Activated CD4-positive, alpha-beta T cell treated with anti-CD3 and anti-CD28 coated beads, Interleukin-2, amount 50 U/mL, for 48 hours (primary cell): ENCODE results near the gene F2RL3.

Source experiments
- DNase-seq, 2 experiments: peaks; one replicate each; pipeline ENCODE4 v3.0.0-alpha.2; 2020

F2RL3 gene

GRCh38 chr19:16875584-16876555 is 12.9 kb upstream of the F2RL3 start:
- no peak for DNase-seq

- no peak for DNase-seq
Measured at GRCh38 chr19:16876904-16877361, 11.9 kb upstream of the F2RL3 start.

DNA sequence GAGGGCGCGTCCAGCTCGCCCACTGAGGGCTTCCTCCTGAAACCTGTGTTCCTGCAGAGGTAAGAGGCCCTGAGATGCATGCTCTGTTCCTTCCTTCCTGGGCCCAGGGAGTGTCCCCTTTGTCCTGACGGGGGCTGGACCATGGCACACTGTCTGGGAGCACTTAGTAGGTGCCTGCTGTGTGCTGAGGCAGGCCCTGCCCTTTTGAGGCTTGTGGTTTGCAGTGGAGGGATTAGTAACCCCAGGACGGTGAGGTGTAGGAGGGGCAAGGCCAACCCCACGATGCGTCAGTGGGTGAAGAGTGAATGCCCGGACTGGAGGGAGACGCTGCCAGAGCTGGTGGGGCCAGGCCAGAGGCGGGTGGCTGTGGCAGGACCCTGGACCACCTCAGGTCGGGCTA is 11.2 kb upstream of the F2RL3 start:
- DNase-seq, result no peak

DNA sequence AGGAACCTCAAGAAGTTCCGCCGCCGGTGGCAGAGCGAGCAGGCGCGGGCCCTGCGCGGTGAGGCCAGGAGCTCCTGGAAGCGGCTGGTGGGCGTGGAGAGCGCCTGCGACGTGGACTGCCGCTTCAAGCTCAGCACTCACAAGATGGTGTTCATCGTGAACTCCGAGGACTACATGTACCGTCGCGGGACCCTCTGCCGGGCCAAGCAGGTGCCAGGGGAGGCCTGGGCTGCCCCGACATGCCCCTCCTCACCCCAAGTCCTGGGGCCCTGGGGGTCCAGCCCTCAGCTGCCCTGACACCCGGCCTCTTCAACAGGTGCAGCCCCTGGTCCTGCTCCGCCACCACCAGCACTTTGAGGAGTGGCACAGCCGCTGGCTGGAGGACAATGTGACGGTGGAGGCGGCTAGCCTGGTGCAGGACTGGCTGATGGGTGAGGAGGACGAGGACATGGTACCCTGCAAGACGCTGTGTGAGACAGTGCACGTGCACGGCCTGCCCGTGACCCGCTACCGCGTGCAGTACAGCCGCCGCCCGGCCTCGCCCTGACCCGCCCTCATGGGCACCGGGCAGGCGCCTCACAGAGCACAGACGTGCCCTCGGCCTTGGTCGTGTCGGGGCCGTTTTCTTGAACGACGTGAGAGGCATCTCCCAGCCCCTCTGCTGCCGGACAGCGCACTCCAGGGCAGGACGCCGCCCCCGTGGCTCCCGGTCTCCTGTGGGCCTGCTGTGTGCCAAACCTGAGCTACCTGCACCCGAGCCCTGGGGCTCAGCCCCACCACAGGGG is 10.4 kb upstream of the F2RL3 start:
- DNase-seq, result no peak

- no peak for DNase-seq
Measured at GRCh38 chr19:16880884-16881554, 7.8 kb upstream of the F2RL3 start.

- no peak for DNase-seq
Measured at GRCh38 chr19:16882146-16882545, 6.7 kb upstream of the F2RL3 start.

DNA sequence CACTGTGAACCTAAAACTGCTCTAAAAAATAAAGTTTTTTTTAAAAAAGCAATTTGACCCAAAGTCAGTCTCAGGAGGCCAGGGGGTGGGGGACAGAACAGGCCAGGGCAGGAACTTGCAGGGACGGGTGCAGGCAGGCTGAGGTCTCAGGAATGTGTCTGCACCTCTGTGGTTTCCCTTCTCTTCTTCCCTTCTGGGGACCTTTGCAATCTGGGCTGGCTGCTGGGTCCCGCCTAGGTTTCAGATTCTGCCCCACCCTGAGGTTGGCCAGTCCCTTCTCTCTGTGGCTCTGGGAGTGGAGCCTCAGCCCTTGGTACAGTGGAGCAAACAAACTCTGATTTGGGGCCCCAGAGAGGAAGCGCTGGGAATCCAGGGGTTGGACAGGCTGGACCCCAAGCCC is 5.3 kb upstream of the F2RL3 start:
- DNase-seq, result no peak

DNA sequence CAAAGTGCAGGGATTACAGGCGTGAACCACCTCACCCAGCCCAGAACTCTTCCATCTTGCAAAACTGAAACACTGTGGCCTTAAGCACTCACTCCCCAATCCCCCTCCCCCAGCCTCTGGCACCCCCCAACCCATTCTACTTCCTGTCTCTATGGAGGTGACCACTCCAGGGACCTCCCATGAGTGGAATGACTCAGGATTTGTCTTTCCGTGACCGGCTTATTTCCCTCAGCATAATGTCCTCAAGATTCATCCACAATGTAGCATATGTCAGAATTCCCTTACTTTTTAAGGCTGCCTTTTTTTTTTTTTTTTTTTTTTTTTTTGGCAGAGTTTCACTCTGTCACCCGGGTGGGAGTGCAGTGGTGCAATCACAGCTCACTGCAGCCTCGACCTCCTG is 3.6 kb upstream of the F2RL3 start:
- no peak for DNase-seq

DNA sequence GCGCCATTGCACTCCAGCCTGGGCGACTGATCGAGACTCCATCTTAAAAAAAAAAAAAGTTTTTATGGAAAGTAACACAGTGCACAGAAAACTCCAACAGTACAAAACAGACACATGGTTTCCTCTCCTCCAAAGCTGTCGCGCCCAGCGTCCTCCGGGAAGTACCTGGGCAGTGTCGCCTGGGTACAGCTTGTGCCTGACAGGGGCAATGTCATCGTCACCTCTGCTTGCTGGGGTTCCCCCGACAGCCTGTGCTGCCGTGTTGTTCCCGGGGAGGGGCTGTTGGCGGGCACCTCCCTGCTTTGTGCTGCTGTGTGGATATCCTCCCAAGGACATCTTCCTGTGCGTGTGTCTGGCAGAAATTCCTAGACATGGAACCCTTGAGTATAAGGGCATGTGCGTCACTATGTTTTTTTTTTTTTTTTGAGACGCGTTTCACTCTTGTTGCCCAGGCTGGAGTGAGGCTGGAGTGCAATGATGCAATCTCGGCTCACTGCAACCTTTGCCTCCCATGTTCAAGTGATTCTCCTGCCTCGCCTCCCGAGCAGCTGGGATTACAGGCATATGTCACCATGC is 2.4 kb upstream of the F2RL3 start:
- DNase-seq, result no peak

DNA sequence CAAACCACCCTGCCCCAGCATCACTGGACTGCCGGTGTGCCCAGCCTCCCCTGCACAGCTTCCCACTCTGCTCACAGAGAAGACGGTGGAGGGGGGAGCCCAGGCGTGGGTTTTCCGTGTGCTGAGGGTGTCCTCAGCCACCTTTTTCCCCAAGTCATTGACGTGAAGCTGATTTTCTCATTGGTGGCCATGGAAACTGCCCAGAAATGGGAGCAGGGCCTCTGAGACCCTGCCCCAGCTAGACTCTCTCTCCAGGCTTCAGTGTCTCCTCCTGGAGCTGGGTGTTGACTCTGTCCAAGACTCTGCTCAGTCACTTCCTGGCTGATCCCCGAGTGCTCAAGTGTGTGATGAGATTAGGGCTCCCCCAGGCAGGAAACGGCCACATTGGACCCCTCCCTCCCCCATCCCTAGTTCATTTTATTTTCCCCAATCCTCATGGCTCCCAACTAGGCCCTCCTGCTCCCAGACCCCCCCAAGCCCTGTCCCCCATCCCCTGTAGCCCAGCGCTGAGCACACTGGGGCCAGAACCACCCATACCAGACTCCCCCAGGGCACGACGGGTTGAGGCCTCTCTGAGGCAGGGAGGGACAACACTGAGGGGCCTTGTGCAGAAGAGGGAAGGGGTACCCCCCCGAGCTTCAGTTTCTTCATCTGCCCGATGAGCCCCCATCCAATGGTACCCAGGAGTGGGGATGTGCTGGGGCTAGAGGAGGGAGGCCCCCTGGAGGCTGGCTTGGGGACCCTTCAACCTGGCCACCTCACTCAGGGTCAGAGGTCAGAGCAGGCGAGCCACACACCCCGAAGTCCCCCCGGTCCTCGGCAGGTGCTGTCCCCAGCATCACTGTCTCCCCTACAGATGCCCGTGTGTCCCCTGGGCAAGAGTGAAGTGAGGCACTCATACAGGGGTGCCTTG is 1.2 kb upstream of the F2RL3 start:
- no peak for DNase-seq

DNA sequence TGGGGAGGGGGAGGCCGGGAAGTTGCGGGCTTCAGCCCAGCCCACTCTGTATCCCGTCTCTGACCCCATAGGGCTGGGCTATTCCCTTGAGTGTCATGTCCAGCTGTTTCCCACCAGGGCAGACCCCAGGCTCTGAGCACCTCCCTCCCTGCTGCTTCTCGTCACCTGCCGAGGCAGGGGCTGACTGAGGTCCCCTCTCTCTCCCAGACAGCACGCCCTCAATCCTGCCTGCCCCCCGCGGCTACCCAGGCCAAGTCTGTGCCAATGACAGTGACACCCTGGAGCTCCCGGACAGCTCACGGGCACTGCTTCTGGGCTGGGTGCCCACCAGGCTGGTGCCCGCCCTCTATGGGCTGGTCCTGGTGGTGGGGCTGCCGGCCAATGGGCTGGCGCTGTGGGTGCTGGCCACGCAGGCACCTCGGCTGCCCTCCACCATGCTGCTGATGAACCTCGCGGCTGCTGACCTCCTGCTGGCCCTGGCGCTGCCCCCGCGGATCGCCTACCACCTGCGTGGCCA is 625 bp downstream of the F2RL3 start:
- DNase-seq, result no peak

GRCh38 chr19:16889883-16890460 is 1.2 kb downstream of the F2RL3 start:
- no peak for DNase-seq

DNA sequence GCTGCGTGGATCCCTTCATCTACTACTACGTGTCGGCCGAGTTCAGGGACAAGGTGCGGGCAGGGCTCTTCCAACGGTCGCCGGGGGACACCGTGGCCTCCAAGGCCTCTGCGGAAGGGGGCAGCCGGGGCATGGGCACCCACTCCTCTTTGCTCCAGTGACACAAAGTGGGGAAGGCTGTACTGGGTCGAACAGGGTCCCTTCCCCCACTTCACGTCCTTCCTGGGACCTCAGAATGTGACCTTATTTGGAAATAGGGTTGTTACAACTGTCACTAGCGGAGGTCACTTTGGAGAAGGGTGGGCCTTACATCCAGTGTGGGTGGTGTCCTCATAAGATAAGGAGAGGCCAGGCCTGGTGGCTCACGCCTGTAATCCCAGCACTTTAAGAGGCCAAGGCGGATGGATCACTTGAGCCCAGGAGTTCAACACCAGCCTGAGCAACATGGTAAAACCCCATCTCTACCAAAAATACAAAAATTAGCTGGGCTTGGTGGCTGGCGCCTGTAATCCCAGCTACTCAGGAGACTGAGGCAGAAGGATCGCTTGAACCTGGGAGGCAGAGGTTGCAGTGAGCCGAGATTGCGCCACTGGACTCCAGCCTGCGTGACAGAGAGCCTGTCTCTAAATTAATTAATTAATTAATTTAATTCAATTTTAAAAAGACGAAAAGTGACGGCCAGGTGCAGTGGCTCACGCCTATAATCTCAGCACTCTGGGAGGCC is 1.8 kb downstream of the F2RL3 start:
- no peak for DNase-seq

- no peak for DNase-seq
Measured at GRCh38 chr19:16891696-16892382, 3.0 kb downstream of the F2RL3 start.

- no peak for DNase-seq
Measured at GRCh38 chr19:16892436-16892835, 3.6 kb downstream of the F2RL3 start.

GRCh38 chr19:16892868-16893685 is 4.3 kb downstream of the F2RL3 start:
- no peak for DNase-seq

- no peak for DNase-seq
Measured at GRCh38 chr19:16893686-16893989, 4.8 kb downstream of the F2RL3 start.

GRCh38 chr19:16894080-16894479 is 5.3 kb downstream of the F2RL3 start:
- no peak for DNase-seq
